NCI-H2227 treated with DMSO at 0.1 percent for 48 hours (cell line): ENCODE results near the gene PRKCA.
"Not testable (repeated sequence)": the region's sequence is repeated elsewhere in the genome, so short reads cannot be mapped to it uniquely, and the experiment has no call there.

Experiments used
- DNase-seq: peaks from one replicate; lab custom pipeline; 2025; lab: John Stamatoyannopoulos, UW

The PRKCA gene

DNA sequence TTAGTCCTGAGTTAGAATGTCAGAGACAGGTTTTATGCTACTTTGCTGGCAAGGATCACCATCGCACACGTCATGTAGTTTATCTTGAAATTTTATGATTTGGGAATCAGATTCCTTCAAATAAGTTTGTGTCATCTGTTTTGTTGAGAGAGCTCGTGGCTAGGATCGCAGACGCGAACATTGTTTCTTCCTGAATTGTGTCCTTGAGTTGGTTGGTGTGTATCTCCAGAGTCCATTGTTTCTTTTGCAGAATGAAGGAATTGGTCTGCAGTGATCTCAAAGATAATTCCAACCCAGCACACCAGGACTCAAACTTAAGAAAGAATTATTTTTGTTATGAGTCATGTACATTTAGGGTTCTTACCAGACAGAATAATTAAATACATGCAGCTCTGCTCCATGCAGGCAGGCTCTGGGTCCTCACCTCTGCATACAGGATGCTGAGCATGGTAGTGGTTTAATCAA is 51.6 kb downstream of the PRKCA start:
- DNase-seq = no peak

DNA sequence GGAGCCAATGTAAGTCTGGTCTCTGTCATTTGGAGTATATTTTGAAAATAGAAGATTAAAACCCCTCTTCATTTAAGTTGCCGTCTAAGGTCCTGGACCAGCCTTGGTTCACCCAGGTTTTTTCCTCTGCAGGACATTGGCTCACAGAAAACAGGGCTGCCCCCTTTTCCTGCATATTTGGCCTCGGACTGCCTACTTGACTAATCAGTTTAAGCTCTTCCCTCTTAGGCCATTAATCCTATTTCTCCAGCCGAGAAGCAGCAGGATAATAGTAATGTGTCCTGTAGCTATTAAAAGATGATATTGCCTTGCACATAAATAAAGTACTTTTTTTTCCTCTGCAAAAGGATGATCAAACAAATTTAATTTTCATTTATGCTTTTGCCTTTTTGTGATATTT is 52.1 kb downstream of the PRKCA start:
- DNase-seq = no peak

DNA sequence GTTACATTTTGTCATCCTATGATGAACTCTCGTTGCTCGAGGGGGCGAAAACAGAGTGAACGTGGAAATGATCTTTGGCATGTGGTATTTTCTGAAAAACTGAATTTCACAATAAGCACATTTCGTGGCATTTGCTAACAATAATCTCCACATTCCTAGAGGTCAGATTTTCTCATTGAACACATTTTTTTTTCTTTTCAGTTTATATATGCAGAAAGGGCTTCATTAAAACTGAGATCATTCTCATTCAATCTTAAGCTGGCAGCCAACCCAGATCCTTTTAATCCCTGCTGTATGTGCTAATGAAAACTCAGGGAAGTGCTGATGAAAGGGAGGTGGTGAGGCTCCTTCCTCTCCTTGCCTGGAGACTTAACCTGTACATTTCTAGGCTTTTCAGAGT is 52.6 kb downstream of the PRKCA start:
- no peak for DNase-seq

DNA sequence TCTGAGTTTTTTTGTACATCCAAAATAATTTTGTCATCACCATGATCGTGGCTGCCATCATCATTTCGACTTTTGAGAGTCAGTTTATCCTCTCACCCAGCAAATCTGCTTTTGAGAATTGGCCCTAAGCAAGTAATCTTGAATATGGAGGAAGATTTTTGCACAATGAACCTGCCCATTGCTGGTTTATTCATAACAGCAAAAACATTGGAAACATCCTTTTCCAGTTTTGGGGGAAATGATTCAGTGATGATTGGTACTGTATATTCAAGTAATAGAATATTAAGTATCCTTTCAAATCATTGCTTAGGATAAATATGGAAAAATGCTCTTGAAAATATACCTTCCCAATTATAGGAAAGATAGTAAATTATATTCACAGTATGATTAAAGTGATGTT is 53.1 kb downstream of the PRKCA start:
- DNase-seq = no peak

GRCh38 chr17:66357037-66357436 is 54.6 kb downstream of the PRKCA start:
- DNase-seq = no peak

DNA sequence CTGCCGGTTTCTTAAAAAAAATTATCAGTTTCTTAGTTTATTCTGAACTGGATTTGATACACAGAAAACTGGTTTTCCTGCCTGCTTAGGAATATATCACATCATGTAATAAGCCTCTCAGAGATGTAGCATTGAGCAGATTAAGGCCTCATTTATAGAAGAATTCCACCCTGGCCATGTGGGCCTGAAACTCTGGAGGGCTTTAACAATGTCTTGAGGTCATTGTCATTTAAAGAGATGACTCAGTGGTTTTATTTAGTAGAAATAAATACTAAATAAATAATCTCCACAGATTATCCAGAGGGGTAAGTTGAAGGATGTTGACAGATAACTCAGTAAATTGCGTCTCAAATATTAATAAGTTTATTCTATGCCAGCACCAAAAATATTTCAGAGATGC is 56.9 kb downstream of the PRKCA start:
- no peak for DNase-seq

- not testable (repeated sequence) for DNase-seq
Observed at GRCh38 chr17:66360961-66361565, 58.6 kb downstream of the PRKCA start.

DNA sequence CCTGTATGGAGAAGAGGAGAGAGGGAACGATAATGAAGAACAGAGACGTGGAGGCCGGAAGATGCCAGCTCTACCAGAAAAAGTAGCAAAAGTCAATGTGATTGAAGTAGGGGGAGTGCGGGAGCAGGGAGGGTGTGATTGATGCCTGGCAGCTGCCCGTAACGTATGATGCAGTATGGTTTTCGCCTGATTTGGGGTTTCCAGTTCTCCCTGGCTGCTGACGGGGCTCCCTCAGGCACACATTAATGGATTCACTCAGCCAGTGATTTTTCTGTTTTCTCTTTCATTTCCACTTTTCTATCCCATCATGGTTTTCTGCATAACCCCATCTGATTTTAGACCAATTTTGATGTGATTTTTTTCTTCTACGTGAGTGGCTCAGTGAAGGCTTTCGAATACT is 62.1 kb downstream of the PRKCA start:
- no peak for DNase-seq

- DNase-seq = no peak
Observed at GRCh38 chr17:66364990-66365490, 62.6 kb downstream of the PRKCA start.

- DNase-seq = no peak
Observed at GRCh38 chr17:66365903-66366302, 63.5 kb downstream of the PRKCA start.

GRCh38 chr17:66367107-66367506 is 64.7 kb downstream of the PRKCA start:
- no peak for DNase-seq

DNA sequence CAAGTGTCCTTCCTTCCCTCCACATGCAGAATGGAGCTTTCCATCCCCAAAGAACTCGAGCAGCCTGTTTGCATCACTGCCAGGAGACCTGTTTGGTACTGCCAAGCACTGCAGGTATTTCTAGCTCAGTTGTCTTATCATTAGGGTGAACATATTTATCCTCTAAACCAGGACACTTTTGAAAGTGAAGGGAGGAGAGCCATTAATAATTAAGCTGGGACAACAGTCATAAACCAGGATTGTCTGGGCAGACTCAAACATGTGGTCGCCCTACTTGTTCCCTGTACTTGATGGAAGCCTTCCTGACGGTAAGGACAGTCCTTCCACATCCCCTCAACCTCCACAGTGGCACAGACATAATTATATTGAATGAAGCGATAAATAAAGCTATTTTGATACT is 67.4 kb downstream of the PRKCA start:
- DNase-seq = no peak

DNA sequence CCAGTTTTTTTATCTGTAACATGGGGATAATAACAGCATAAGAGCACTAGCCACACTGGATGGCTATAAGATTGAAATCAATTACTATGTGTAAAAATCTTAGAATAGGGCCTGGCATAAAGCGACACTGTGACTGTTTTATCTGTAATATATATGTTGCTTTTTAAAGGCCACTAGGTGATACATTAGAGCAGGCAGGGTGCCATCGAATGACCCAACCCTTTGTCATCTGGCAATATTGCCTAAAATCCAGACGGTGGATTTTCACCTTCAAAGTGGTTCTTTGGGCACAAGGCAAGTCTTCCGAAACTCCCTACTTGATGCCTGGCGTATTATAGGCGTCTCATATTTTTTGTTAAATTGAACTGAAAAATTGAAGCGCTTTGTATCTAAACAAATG is 69.1 kb downstream of the PRKCA start:
- DNase-seq = no peak

DNA sequence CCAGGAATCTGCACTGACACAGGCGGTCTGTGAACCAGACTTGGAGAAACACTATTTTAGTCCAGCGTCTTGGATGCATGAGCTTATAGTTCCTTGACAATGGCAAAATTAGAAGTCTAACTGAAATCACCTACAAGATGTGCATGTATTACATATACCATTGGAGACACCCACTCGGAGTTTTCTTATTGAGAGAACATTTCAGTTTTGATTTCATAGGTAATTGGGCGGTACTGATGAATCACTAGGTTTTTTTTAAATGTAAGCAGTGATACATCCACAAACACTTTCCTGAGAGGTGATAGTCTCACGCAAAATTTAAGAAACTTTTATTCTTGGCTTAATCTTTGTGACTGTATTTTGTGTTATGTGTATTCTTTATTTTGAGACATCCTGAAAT is 69.8 kb downstream of the PRKCA start:
- DNase-seq = no peak

- DNase-seq = no peak
Observed at GRCh38 chr17:66373079-66373478, 70.7 kb downstream of the PRKCA start.

- no peak for DNase-seq
Observed at GRCh38 chr17:66373944-66374817, 71.8 kb downstream of the PRKCA start.

DNA sequence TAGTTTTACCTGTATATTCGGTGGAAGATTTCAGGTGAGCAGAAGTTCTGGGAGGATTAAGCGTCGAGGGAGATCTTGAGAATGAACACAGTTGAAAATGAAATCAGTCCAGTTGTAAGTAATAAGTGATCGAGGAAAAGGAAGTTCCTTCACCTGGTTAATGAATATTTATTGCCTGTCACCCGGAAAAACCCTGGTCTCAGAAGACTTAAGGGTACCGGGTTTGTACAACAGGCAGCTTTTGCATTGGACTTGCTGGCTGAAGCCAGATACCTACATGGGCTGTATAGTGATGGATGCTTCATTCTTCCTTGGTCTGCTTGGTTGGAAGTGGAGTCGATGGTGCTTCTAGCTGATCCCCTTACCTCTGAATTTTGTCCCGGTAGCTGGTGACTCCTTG is 72.7 kb downstream of the PRKCA start:
- no peak for DNase-seq

GRCh38 chr17:66378296-66378695 is 75.9 kb downstream of the PRKCA start:
- DNase-seq = no peak

DNA sequence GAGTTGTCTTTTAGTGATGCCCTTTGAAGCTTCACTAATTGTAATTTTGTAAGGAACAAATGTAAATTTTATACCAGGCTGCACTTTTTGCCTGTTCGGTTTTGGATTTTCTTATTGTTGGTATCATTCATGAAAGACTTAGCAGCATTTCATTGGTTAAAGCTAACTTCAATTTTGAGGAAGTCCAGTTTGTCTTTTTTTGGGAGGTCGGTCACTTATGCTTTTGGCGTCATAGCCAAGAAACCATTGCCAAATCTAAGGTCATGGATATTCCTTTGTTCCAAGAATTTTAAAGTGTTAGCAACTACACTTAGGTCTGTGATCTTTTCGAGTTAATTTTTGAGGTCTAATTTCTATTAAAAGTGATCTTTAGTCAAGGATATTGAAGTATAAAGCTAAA is 77.1 kb downstream of the PRKCA start:
- no peak for DNase-seq

GRCh38 chr17:66379996-66380395 is 77.6 kb downstream of the PRKCA start:
- DNase-seq = no peak

DNA sequence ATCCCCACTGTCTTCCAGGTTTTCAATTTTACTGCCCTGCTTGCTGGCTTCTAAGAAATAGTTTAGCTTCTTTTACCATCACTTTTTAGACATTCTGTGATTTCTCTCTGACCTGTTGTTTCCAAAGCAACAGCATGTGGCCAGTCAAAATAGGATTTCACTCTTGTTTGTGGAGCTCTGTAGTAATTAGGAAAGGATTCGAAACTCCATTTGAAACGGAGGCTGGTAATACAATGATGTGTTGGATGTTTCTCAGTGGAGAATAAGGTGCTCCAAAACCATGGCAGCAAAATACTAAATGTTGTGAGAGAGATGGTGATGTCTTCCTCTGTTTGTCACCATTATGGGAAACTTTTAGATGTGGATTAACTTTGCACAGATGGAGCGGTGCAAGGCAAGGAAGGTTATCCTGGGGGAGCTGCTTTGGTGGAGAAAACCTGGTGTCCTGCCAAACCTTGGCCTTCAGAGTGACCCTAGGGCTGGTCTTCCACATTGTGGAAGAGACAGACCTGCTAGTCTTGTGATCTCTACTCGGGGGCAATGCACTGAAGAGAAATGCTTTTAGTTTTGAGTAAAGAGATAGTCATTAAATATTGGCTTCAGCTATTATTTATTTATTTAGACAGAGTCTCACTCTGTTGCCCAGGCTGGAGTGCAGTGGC is 79.4 kb downstream of the PRKCA start:
- no peak for DNase-seq

GRCh38 chr17:66383333-66383732 is 80.9 kb downstream of the PRKCA start:
- no peak for DNase-seq
